ENCODE data around the gene FBXO31.

DNA sequence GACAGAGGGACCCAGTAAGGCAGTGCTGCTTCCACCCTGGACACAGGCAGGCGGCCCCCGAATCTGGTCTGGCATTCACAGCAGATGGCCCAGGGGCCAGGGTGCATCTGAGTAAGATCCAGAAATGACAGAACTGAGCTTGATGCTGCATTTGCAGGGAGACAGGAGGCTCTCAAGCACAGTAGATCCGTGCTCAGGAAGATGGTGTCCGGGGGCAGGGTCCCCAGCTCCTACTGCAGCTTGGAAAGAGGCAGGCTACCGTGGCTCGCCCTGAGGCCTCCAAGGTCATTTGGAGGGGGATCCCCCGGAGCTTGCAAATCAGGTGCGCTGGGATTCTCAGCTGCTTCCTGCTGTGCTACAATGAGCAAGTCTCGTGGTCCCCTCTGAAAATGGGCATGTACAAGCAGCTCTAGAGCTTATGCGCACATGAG lies 68.6 kb downstream of the FBXO31 start:
- TF ChIP-seq EZH2 (IDR thresholded peaks at IDR 0.05; ENCODE audit: borderline replicate concordance, insufficient read depth, low read depth, low read length, poor library complexity, severe bottlenecking), result no peak
- TF ChIP-seq, protein P1, sequence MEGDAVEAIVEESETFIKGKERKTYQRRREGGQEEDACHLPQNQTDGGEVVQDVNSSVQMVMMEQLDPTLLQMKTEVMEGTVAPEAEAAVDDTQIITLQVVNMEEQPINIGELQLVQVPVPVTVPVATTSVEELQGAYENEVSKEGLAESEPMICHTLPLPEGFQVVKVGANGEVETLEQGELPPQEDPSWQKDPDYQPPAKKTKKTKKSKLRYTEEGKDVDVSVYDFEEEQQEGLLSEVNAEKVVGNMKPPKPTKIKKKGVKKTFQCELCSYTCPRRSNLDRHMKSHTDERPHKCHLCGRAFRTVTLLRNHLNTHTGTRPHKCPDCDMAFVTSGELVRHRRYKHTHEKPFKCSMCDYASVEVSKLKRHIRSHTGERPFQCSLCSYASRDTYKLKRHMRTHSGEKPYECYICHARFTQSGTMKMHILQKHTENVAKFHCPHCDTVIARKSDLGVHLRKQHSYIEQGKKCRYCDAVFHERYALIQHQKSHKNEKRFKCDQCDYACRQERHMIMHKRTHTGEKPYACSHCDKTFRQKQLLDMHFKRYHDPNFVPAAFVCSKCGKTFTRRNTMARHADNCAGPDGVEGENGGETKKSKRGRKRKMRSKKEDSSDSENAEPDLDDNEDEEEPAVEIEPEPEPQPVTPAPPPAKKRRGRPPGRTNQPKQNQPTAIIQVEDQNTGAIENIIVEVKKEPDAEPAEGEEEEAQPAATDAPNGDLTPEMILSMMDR (IDR thresholded peaks at IDR 0.05), result no peak
